GM12878 (cell line): ENCODE results near the gene SPATA22. TPM values are rescaled to one million over a fixed set of nuclear protein-coding genes. Genes with fewer than 3 reads are reported as not detected.

Source experiments
- ATAC-seq: fragments of 200-7000 bp; cut with Tn5 transposase; 3 replicates; pipeline ENCODE4 v1.9.1; 2020; ENCODE audit warnings: mild to moderate bottlenecking, moderate library complexity
- BruUV-seq: library from RNA; stranded (reverse); fragments of 400-500 nt; replicated peaks from 2 replicates; lab custom pipeline; 2021; lab: Mats Ljungman, UMichigan
- CTCF ChIA-PET: fragments of 300-600 bp; sonication (Branson Sonifier 250); formaldehyde crosslinking; extraction: SDS; loops from one replicate; lab custom pipeline; 2021; ENCODE audit warnings: inconsistent platforms; lab: Yijun Ruan, JAX
- POLR2A ChIA-PET: fragments of 350-600 bp; formaldehyde crosslinking; extraction: SDS; loops from one replicate; lab custom pipeline; 2021; ENCODE audit warnings: inconsistent platforms; lab: Charles Lee
- RAD21 ChIA-PET: fragments of 300-600 bp; sonication (Branson Sonifier 250); formaldehyde crosslinking; loops from one replicate; lab custom pipeline; 2023; ENCODE audit warnings: antibody characterized with exemption; ENCODE audit not compliant: unreplicated experiment; lab: Charles Lee
- SMC1A ChIA-PET: fragments of 300-600 bp; sonication (Branson Sonifier 250); formaldehyde crosslinking; loops from one replicate; lab custom pipeline; 2023; ENCODE audit not compliant: unreplicated experiment, uncharacterized antibody; lab: Charles Lee
- DNase-seq: peaks from one replicate; pipeline ENCODE4 v3.0.0-alpha.2; 2011; ENCODE audit warnings: low read depth, low spot score
- FAIRE-seq: peaks from 3 replicates; lab custom pipeline; 2011; peaks lifted over from hg19 to GRCh38; lab: Jason Lieb, UNC
- H2AFZ ChIP-seq: 2 replicates; pipeline ENCODE4 v1.6.0; 2011; ENCODE audit warnings: low read depth, low read length, control low read depth; ENCODE audit not compliant: control insufficient read depth
- H3K27ac ChIP-seq: 2 replicates; pipeline ENCODE4 v1.5.1; 2011; ENCODE audit warnings: control low read depth; ENCODE audit not compliant: control insufficient read depth, insufficient read depth
- H3K27me3 ChIP-seq, 2 experiments: replicated peaks in 1 of 2; 2 replicates each; pipeline versions ENCODE4 v1.6.0 to v1.6.1; 2011; ENCODE audit warnings: low read length in 1 of 2; ENCODE audit not compliant: control insufficient read depth in 2 of 2, insufficient read depth in 2 of 2
- H3K36me3 ChIP-seq, 2 experiments: 2 replicates each; pipeline ENCODE4 v1.5.1; 2011; ENCODE audit warnings: low read length in 1 of 2; ENCODE audit not compliant: control insufficient read depth in 2 of 2, insufficient read depth in 2 of 2
- H3K4me1 ChIP-seq: 2 replicates; pipeline ENCODE4 v1.6.1; 2011; ENCODE audit warnings: mild to moderate bottlenecking, low read length, moderate library complexity, mixed read lengths; ENCODE audit not compliant: control insufficient read depth, insufficient read depth
- H3K4me2 ChIP-seq: 2 replicates; pipeline ENCODE4 v1.6.0; 2011; ENCODE audit warnings: control low read depth; ENCODE audit not compliant: control insufficient read depth, insufficient read depth
- H3K4me3 ChIP-seq: fragments of 200-600 bp; sonication (generic); 2 replicates; pipeline ENCODE4 v1.5.1; 2016
- H3K79me2 ChIP-seq: 2 replicates; pipeline ENCODE4 v1.6.0; 2011; ENCODE audit warnings: low read length; ENCODE audit not compliant: control insufficient read depth, insufficient read depth
- H3K9ac ChIP-seq: 2 replicates; pipeline ENCODE4 v1.8.0; 2011; ENCODE audit warnings: low read length, control low read depth, mixed read lengths; ENCODE audit not compliant: control insufficient read depth, insufficient read depth
- H3K9me3 ChIP-seq: replicated peaks from 3 replicates; pipeline ENCODE4 v1.5.1; 2011; ENCODE audit warnings: mild to moderate bottlenecking, low read length; ENCODE audit not compliant: control insufficient read depth, insufficient read depth
- H4K20me1 ChIP-seq: 2 replicates; pipeline ENCODE4 v1.6.0; 2011; ENCODE audit not compliant: control insufficient read depth, insufficient read depth
- CHD1 ChIP-seq: IDR thresholded peaks from 2 replicates; pipeline ENCODE4 v1.6.1; 2012; ENCODE audit warnings: low read depth, low read length, improper control_type of control experiment
- DPF2 ChIP-seq: fragments of 450-650 bp; IDR thresholded peaks from 2 replicates; pipeline ENCODE4 v1.6.1; 2017; ENCODE audit warnings: mild to moderate bottlenecking
- FOS ChIP-seq: IDR thresholded peaks from 3 replicates; pipeline ENCODE4 v1.6.1; 2011; ENCODE audit warnings: borderline replicate concordance; ENCODE audit not compliant: insufficient read length; ENCODE audit errors: extremely low read depth
- FOXK2 ChIP-seq: fragments of 450-650 bp; IDR thresholded peaks from 2 replicates; pipeline ENCODE4 v1.6.1; 2017; ENCODE audit warnings: mild to moderate bottlenecking, moderate library complexity
- FOXM1 ChIP-seq: IDR thresholded peaks from 2 replicates; pipeline ENCODE4 v1.6.1; 2012; ENCODE audit warnings: low read depth, mild to moderate bottlenecking, inconsistent platforms, low read length, moderate library complexity
- GATAD2B ChIP-seq: fragments of 450-650 bp; conservative IDR thresholded peaks from 2 replicates; pipeline ENCODE4 v1.6.1; 2017; ENCODE audit warnings: low read depth, mild to moderate bottlenecking, moderate library complexity
- IKZF2 ChIP-seq, 2 experiments: fragments of 450-650 bp; IDR thresholded peaks; 2 replicates each; pipeline ENCODE4 v1.6.1; 2017; ENCODE audit warnings: mild to moderate bottlenecking in 2 of 2, moderate library complexity in 2 of 2
- MXI1 ChIP-seq: fragments of 150-350 bp; IDR thresholded peaks from 2 replicates; pipeline ENCODE4 v1.6.1; 2011; ENCODE audit warnings: low read depth, mild to moderate bottlenecking, inconsistent platforms, low read length, improper control_type of control experiment
- MYB ChIP-seq: fragments of 150-350 bp; IDR thresholded peaks from 2 replicates; pipeline ENCODE4 v1.6.1; 2014; ENCODE audit warnings: mild to moderate bottlenecking, low read depth, low read length, borderline replicate concordance
- NFYB ChIP-seq: IDR thresholded peaks from 2 replicates; pipeline ENCODE4 v1.6.1; 2011; ENCODE audit warnings: low read depth, mild to moderate bottlenecking, low read length, improper control_type of control experiment, moderate library complexity; ENCODE audit not compliant: insufficient read depth
- PKNOX1 ChIP-seq: fragments of 450-650 bp; IDR thresholded peaks from 2 replicates; pipeline ENCODE4 v1.6.1; 2016; ENCODE audit warnings: mild to moderate bottlenecking
- POLR2AphosphoS5 ChIP-seq: IDR thresholded peaks from 2 replicates; pipeline ENCODE4 v1.6.1; 2011; ENCODE audit warnings: mild to moderate bottlenecking, low read length, inconsistent platforms
- SUZ12 ChIP-seq: fragments of 200-600 bp; sonication (generic); IDR thresholded peaks from one replicate; pipeline ENCODE4 v1.6.1; 2018; ENCODE audit warnings: antibody characterized with exemption, mild to moderate bottlenecking; ENCODE audit not compliant: unreplicated experiment
- ZBTB4 ChIP-seq: fragments of 450-650 bp; formaldehyde crosslinking; IDR thresholded peaks from 2 replicates; pipeline ENCODE4 v1.4.0; 2022; ENCODE audit warnings: mild to moderate bottlenecking, moderate library complexity
- WGBS: methylation state at CpG from one replicate; pipeline ENCODE4 v1.1.6; 2016; ENCODE audit warnings: low lambda C conversion rate; ENCODE audit not compliant: insufficient replicate concordance, insufficient coverage; ENCODE audit errors: missing lambda C conversion rate; 5-methylcytosine and 5-hydroxymethylcytosine counted together
- in situ Hi-C: fragments of 300-500 bp; cut with MboI; formaldehyde crosslinking; loops from 9 replicates; pipeline ENCODE4 v1.14.3; 2018; ENCODE audit warnings: mixed read lengths
- intact Hi-C: fragments of 100-400 bp; cut with micrococcal nuclease; formaldehyde crosslinking; loops from one replicate; pipeline ENCODE4 v1.14.2; 2022; ENCODE audit not compliant: unreplicated experiment
- polyA plus RNA-seq, 11 experiments: library from polyadenylated mRNA; depleted of rRNA in 4 of 11; unstranded in 6 of 11; stranded (reverse) in 5 of 11; fragments of >200 nt; fragmentation: Nextera tagmentation in 4 of 11; fragmentation: Illumina TruSeq in 1 of 11; extraction: Ambion mirVana in 4 of 11; extraction: Trizol in 1 of 11; gene quantifications; 1 replicate in 1 of 11; 2 replicates in 10 of 11; pipeline versions ENCODE4 v1.2.1 to v1.2.3, GENCODE V29; 2011 to 2016; ENCODE audit warnings: inconsistent platforms in 2 of 11, missing spikeins in 2 of 11, low read depth in 1 of 11
- total RNA-seq, 4 experiments: library from RNA; depleted of rRNA in 3 of 4; stranded (reverse); fragments of >200 nt in 3 of 4; fragmentation: Illumina TruSeq in 1 of 4; extraction: Trizol in 1 of 4; gene quantifications; 2 replicates each; pipeline versions ENCODE4 v1.2.1 to v1.2.3, GENCODE V29; 2013 to 2021
- TF ChIP-seq, protein P1 (sequence below): fragments of 450-650 bp; conservative IDR thresholded peaks from 2 replicates; pipeline ENCODE4 v1.6.1; 2017; ENCODE audit warnings: mild to moderate bottlenecking, moderate library complexity
- TF ChIP-seq, protein P2 (sequence below): fragments of 450-650 bp; IDR thresholded peaks from 2 replicates; pipeline ENCODE4 v1.6.1; 2017; ENCODE audit warnings: mild to moderate bottlenecking, low read depth, inconsistent platforms; ENCODE audit not compliant: poor library complexity, severe bottlenecking

SPATA22 gene
- total and polyA plus RNA-seq, 10 of the 15 experiments (the other 5 are each of a cell fraction or from before 2014, with no cell fraction given) = not detected

- CTCF ChIA-PET = no interaction called here
- H3K9me3 ChIP-seq = no peaks in the 10 kb centered on the region
- no peaks in the 10 kb centered on the region for H3K79me2 ChIP-seq
- 22% methylated on average over 3 of the region's 3 CpGs for WGBS
- ATAC-seq (no peak), DNase-seq (no peak), FAIRE-seq (no peak)
- H3K4me2 ChIP-seq = no peak within 1 kb of the TSS
- in situ Hi-C loops = no loop called here
- no peaks in the 10 kb centered on the region for H3K36me3 ChIP-seq
- TF ChIP-seq IKZF2 (IDR thresholded peaks at IDR 0.05) (no peak), POLR2AphosphoS5 (no peak), FOS (no peak), ZBTB4 (CRISPR knock-in tag) (no peak), FOXK2 (no peak), FOXM1 (no peak), SUZ12 (no peak), MXI1 (no peak), MYB (no peak), DPF2 (no peak), NFYB (no peak), PKNOX1 (no peak), CHD1 (no peak), GATAD2B (no peak)
- TF ChIP-seq, protein P1, sequence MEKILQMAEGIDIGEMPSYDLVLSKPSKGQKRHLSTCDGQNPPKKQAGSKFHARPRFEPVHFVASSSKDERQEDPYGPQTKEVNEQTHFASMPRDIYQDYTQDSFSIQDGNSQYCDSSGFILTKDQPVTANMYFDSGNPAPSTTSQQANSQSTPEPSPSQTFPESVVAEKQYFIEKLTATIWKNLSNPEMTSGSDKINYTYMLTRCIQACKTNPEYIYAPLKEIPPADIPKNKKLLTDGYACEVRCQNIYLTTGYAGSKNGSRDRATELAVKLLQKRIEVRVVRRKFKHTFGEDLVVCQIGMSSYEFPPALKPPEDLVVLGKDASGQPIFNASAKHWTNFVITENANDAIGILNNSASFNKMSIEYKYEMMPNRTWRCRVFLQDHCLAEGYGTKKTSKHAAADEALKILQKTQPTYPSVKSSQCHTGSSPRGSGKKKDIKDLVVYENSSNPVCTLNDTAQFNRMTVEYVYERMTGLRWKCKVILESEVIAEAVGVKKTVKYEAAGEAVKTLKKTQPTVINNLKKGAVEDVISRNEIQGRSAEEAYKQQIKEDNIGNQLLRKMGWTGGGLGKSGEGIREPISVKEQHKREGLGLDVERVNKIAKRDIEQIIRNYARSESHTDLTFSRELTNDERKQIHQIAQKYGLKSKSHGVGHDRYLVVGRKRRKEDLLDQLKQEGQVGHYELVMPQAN = no peak
- TF ChIP-seq, protein P2, sequence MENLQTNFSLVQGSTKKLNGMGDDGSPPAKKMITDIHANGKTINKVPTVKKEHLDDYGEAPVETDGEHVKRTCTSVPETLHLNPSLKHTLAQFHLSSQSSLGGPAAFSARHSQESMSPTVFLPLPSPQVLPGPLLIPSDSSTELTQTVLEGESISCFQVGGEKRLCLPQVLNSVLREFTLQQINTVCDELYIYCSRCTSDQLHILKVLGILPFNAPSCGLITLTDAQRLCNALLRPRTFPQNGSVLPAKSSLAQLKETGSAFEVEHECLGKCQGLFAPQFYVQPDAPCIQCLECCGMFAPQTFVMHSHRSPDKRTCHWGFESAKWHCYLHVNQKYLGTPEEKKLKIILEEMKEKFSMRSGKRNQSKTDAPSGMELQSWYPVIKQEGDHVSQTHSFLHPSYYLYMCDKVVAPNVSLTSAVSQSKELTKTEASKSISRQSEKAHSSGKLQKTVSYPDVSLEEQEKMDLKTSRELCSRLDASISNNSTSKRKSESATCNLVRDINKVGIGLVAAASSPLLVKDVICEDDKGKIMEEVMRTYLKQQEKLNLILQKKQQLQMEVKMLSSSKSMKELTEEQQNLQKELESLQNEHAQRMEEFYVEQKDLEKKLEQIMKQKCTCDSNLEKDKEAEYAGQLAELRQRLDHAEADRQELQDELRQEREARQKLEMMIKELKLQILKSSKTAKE = no peak
- RAD21 ChIA-PET = no interaction called here
- H3K27me3 ChIP-seq = no peaks in the 10 kb centered on the region
- SMC1A ChIA-PET = no interaction called here
- intact Hi-C loops = no loop called here
- no TSS peak for BruUV-seq
- no peak within 1 kb of the TSS for H3K27ac ChIP-seq
- H3K4me1 ChIP-seq = no peaks in the 10 kb centered on the region
- H2AFZ ChIP-seq = no peak within 1 kb of the TSS
- POLR2A ChIA-PET = no interaction called here
- no peak within 1 kb of the TSS for H3K4me3 ChIP-seq
- H3K9ac ChIP-seq = no peak within 1 kb of the TSS
- H4K20me1 ChIP-seq = no peaks in the 10 kb centered on the region
Measured at GRCh38 chr17:3411070-3411469, 60.5 kb downstream of the SPATA22 start, which contains the start of gene OR3A3. Gene OR3A3 (plus strand): TSS chr17:3411370.
